IPS-18c (cell line): ENCODE results near the gene LPAR5.

ENCODE experiments used
- H3K4me3 ChIP-seq: 2 replicates; pipeline ENCODE4 v1.7.0; 2013; ENCODE audit warnings: low read depth, mild to moderate bottlenecking, low read length, moderate library complexity; ENCODE audit not compliant: insufficient read depth
- H3K9me3 ChIP-seq: one replicate; pipeline ENCODE4 v1.6.1; 2013; ENCODE audit warnings: mild to moderate bottlenecking, low read length, moderate library complexity; ENCODE audit not compliant: control insufficient read depth, insufficient read depth

LPAR5 gene

GRCh38 chr12:6643569-6644256, 8.0 kb upstream of the LPAR5 start:
- Histone ChIP-seq H3K4me3 (no peak overlapping the region), H3K9me3 (peaks cover 2% of the 10 kb centered on the region)

DNA sequence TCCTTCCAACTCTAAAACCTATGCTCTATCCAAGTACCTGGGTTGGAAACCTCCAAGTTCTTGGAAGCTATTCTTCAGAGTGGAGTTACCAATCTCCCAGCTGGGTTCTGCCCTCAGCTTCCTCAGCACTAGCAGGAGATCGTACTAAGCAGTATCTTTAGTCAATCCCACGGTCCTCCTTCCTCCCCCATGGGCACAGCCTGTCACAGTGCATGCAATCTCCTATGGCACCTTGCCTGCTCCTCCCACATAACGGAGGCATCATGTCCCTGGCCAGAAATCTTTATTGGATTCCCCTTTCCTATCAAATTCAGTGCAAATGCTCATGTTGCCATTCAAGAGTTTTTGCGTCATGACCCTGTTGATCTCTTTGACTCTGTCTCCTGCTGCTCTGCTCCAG, 5.4 kb upstream of the LPAR5 start:
- no peak overlapping the region for H3K4me3 ChIP-seq

DNA sequence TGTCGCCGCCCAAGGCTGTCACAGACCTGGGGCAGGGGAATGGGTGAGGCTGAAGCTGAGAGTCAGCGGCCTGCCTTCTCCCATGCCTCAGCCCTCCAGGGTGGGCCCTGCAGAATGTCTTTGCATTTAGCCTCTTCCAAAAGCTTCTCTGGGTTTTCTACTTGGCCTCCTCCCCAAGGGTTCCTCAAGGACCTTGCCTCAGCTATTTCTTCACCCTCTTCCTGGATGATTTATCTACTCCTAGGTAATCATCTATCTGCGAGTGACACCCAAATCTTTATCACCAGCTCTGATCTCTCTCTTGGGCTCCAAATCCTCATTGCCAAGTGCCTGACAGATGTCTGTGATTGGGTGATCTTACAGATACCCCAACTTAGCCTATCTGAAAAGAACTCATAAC, 4.7 kb upstream of the LPAR5 start:
- H3K9me3 ChIP-seq, result peaks cover 2% of the 10 kb centered on the region
- no peak overlapping the region for H3K4me3 ChIP-seq

More for the DNA sequence above, 5.4 kb upstream of the LPAR5 start:
- peaks cover 2% of the 10 kb centered on the region for H3K9me3 ChIP-seq

DNA sequence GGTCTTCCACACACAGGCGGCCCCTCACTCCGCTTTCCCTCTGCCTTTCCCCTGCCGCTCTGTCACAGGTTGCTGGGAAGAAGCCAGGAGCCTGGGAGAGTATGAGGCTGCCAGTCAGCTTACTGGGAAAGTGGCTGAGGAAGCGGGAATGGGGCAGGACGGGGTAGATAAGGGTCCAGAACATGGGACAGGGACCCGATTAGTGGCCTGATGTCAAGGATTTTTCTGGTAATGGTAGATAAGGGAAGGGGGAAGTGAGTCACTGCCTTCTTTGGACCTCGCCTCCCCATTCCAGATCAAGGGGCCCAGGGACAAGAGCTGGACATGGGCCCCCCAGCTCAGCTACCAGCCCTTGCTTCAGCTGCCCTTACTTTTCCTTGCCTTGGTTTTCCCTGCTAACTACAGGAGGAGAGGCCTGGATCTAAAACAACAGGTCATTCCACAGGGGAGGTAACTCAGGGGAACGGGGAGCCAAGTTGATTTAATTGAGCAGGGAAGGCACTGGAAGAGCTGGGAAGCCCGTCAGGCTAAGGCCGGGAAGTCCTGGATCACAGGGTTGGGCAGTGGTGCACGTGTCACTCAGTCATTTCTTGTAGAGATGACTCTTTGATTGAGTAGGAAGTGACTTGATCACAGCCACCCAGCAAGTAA, 3.5 kb upstream of the LPAR5 start:
- H3K9me3 ChIP-seq, result peaks cover 2% of the 10 kb centered on the region
- no peak overlapping the region for H3K4me3 ChIP-seq

GRCh38 chr12:6638305-6638704, 2.5 kb upstream of the LPAR5 start:
- Histone ChIP-seq H3K4me3 (no peak overlapping the region), H3K9me3 (no peaks in the 10 kb centered on the region)

DNA sequence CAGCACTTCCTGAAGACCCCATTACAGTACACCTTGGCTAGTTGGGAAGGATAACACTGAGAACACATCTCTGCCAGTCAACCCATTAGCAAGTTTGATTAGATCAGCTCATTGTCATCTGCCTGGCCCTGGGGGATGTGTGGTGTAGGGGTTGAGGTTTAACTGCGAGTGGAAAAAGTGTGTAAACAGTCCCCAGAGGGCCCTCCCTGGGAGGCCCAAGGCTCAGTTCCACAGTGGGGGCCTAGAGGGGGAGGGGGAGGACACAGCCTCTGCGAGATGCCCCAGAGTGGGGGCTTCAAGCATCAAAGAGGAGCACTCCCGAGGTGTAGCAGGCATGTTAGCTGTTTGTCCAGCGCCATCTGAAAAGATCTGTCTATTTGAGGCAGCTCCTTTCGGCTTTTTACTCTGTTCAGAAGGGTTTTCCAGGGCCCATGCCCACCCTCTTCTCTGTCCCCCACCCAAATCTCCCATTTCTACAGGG, 344 bp downstream of the LPAR5 start:
- Histone ChIP-seq H3K9me3 (no peaks in the 10 kb centered on the region), H3K4me3 (no peak overlapping the region)

- H3K4me3 ChIP-seq, result no peak overlapping the region
These were observed 3.5 kb downstream of the LPAR5 start for GRCh38 chr12:6632026-6632983.

DNA sequence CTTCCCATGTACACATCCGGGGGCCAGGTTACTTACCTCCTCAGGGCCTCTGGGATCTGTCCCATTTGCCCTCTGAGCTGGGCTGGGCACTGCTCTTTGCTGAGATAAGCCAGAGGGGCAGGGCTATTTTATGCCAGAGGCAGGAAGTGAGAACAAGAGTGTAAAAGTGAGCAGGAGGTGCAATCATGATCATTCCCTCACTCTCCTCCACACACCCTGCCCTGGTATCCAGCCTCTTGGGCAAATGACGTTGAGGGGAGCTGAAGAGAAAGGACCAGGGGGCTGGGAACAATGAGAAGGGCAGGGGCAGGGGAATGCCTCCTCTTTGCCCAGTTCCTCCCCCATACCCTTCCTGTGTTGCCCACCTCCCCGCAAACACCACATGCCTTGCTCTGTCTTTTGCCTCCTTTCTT, 4.2 kb downstream of the LPAR5 start:
- no peaks in the 10 kb centered on the region for H3K9me3 ChIP-seq

More at GRCh38 chr12:6632026-6632983, 3.5 kb downstream of the LPAR5 start:
- H3K9me3 ChIP-seq, result no peaks in the 10 kb centered on the region

DNA sequence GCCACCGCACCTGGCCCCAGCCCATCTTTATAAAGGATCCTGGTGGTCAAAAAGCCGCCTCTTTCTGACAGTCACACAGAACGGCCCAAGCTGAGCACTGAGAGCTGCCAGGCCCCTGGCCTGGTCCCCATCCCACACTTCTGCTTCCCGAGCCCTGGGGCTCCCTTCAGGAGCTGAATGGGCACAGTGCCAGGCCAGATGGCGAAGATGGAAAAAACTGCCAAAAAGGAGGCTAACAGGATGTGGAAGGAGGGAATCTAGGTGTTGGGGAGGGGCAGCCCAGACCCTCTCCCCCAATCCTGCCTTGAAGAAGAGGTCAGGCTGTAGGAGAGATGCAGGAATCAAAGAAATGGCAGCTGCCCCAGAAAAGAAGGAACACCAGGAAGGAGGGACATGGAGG, 5.0 kb downstream of the LPAR5 start:
- Histone ChIP-seq H3K9me3 (no peaks in the 10 kb centered on the region), H3K4me3 (no peak overlapping the region)

More for the DNA sequence above, 4.2 kb downstream of the LPAR5 start:
- no peak overlapping the region for H3K4me3 ChIP-seq

GRCh38 chr12:6627616-6628015, 8.1 kb downstream of the LPAR5 start:
- H3K4me3 ChIP-seq, result no peak overlapping the region
- H3K9me3 ChIP-seq, result no peaks in the 10 kb centered on the region

DNA sequence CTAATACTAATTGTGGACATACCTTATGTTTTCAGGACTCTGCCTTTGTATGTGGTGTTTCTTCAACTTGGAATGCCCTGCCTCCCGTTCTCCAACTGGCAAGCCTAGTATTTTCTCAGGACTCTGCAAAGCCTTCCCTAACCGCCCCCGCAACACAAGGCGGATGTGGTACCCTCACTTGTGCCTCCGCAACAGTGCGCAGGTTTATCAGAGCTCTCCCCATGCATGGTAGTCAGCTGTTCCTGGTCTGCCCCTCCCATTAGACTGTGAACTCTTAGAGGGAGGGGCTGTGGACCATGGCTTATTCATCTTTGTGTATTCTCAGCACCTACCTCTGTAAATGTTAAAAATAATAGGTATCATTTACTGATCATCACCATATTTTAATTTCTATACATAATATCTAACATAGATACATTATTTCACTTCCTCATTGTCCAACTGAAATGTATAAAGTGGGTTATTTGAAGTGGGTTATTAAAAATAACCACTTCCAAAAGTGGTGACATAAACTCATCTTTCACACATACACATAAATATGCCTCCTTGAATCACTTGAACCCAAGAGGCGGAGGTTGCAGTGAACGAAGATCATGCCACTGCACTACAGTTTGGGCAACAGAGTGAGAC, 9.0 kb downstream of the LPAR5 start:
- no peaks in the 10 kb centered on the region for H3K9me3 ChIP-seq
- H3K4me3 ChIP-seq, result no peak overlapping the region

GRCh38 chr12:6620885-6621274, 14.9 kb downstream of the LPAR5 start:
- Histone ChIP-seq H3K9me3 (no peaks in the 10 kb centered on the region), H3K4me3 (no peak overlapping the region)

- no peaks in the 10 kb centered on the region for H3K9me3 ChIP-seq
- no peak overlapping the region for H3K4me3 ChIP-seq
These were observed 15.4 kb downstream of the LPAR5 start for GRCh38 chr12:6620137-6620884.

- H3K9me3 ChIP-seq, result no peaks in the 10 kb centered on the region
- H3K4me3 ChIP-seq, result no peak overlapping the region
These were observed 17.1 kb downstream of the LPAR5 start for GRCh38 chr12:6618483-6619225.

GRCh38 chr12:6615802-6616201, 20.0 kb downstream of the LPAR5 start:
- no peaks in the 10 kb centered on the region for H3K9me3 ChIP-seq
- H3K4me3 ChIP-seq, result no peak overlapping the region
